GM06990 (cell line): ENCODE data around the gene ANKRD39.

Experiments
- DNase-seq: peaks from one replicate; pipeline ENCODE4 v3.0.0-alpha.2; 2011; ENCODE audit not compliant: insufficient read length; ENCODE audit errors: extremely low read depth
- H3K27me3 ChIP-seq: replicated peaks from 2 replicates; pipeline ENCODE4 v1.6.0; 2011; ENCODE audit warnings: low read length; ENCODE audit not compliant: control insufficient read depth, insufficient read depth
- H3K36me3 ChIP-seq: 2 replicates; pipeline ENCODE4 v1.5.1; 2011; ENCODE audit warnings: low read length; ENCODE audit not compliant: control insufficient read depth, insufficient read depth
- H3K4me3 ChIP-seq: replicated peaks from 2 replicates; pipeline ENCODE4 v1.5.1; 2011; ENCODE audit warnings: low read depth, mild to moderate bottlenecking, control low read depth, low read length
- CTCF ChIP-seq: IDR thresholded peaks from 2 replicates; pipeline ENCODE4 v1.5.1; 2011; ENCODE audit warnings: low read length, control low read depth, mild to moderate bottlenecking, inconsistent platforms; ENCODE audit not compliant: insufficient read depth, poor library complexity, severe bottlenecking

ANKRD39 gene

GRCh38 chr2:96819876-96820511 lies 37.8 kb downstream of the ANKRD39 start:
- Histone ChIP-seq H3K27me3 (no peaks in the 10 kb centered on the region), H3K36me3 (peaks cover 8% of the 10 kb centered on the region; the same call in 1 of the 2 replicates), H3K4me3 (no peak overlapping the region)
- no peak for DNase-seq
- TF ChIP-seq CTCF = no peak

- Histone ChIP-seq H3K36me3 (peaks cover 7% of the 10 kb centered on the region; the same call in 1 of the 2 replicates), H3K4me3 (no peak overlapping the region), H3K27me3 (no peaks in the 10 kb centered on the region)
- no peak for DNase-seq
- no peak for TF ChIP-seq CTCF
These were observed 38.5 kb downstream of the ANKRD39 start for GRCh38 chr2:96819128-96819875.

- Histone ChIP-seq H3K4me3 (peak overlapping the region; percentile 74; the same call in 1 of the 2 replicates), H3K27me3 (no peaks in the 10 kb centered on the region), H3K36me3 (peaks cover 4% of the 10 kb centered on the region; the same call in 1 of the 2 replicates)
- TF ChIP-seq CTCF = no peak
- no peak for DNase-seq
These were observed 39.9 kb downstream of the ANKRD39 start for GRCh38 chr2:96817882-96818281.

GRCh38 chr2:96816836-96817702 lies 40.7 kb downstream of the ANKRD39 start:
- no peaks in the 10 kb centered on the region for H3K27me3 ChIP-seq
- H3K36me3 ChIP-seq = peaks cover 1% of the 10 kb centered on the region; the same call in 1 of the 2 replicates
- no peak for TF ChIP-seq CTCF
- peak overlapping the region; percentile 74 for H3K4me3 ChIP-seq
- DNase-seq = peak; percentile 45

GRCh38 chr2:96816127-96816835 lies 41.5 kb downstream of the ANKRD39 start, which contains the start of gene CNNM3:
Gene CNNM3 (plus strand): TSS chr2:96816268. CDS start chr2:96816278, 10 bp downstream.
- Histone ChIP-seq H3K4me3 (peak within 1 kb of the TSS; percentile 74), H3K36me3 (peaks cover 1% of the 10 kb centered on the region; the same call in 1 of the 2 replicates), H3K27me3 (no peaks in the 10 kb centered on the region)
- TF ChIP-seq CTCF = peak; percentile 43
- peak; percentile 95 for DNase-seq
